Measurements from ENCODE around the gene TMEM234. TPM values are rescaled to one million over a fixed set of nuclear protein-coding genes. Genes with fewer than 3 reads are reported as not detected.

The TMEM234 gene
- total and polyA plus RNA-seq, 2 of the 13 experiments (the other 11 are each of a cell fraction or from before 2014, with no cell fraction given) = 6.1 to 9.0 TPM

GRCh38 chr1:32228771-32229170, 6.6 kb upstream of the TMEM234 start:
- ChIA-PET CTCF (ENCODE audit: low intra/inter-chr PET ratio, low total read pairs) (no interaction called here), POLR2A (interaction anchor here (3.3 kb wide), 1 partner anchor 13 kb away, joined by 12 read pairs; no protein-coding TSS in a partner anchor)
- 94% methylated on average over 3 of the region's 3 CpGs for WGBS (ENCODE audit: low lambda C conversion rate)
- ATAC-seq (no peak), FAIRE-seq (no peak), DNase-seq (ENCODE audit: low spot score) (no peak)
- TF ChIP-seq ZNF451 (CRISPR knock-in tag; IDR thresholded peaks at IDR 0.05) = no peak
- no peak for TF ChIP-seq PAX8 (CRISPR knock-in tag; IDR thresholded peaks at IDR 0.05; ENCODE audit: borderline replicate concordance)
- in situ Hi-C loops (cut with HindIII; ENCODE audit: extremely low pct_ligation_motif_present, low pct_unique_long_range_greater_than_20kb) = no loop called here
- no peak overlapping the region for H3K4me2 ChIP-seq (ENCODE audit: low read depth, low read length)
- no peak overlapping the region for H2AFZ ChIP-seq (ENCODE audit: low read length)
- H3K9me3 ChIP-seq (ENCODE audit: low read length) = no peaks in the 10 kb centered on the region
- no peak overlapping the region for H3K4me3 ChIP-seq (replicated peaks in 1 of 3; ENCODE audit: insufficient read depth in 1 of 3, low read depth in 2 of 3, low read length in 3 of 3)
- H4K20me1 ChIP-seq (ENCODE audit: insufficient read depth, low read length) = no peaks in the 10 kb centered on the region
- intact Hi-C loops (cut with micrococcal nuclease; ENCODE audit: unreplicated experiment) = no loop called here
- H3K36me3 ChIP-seq (replicated peaks in 1 of 2; ENCODE audit: control insufficient read depth in 1 of 2, insufficient read depth in 2 of 2, low read length in 2 of 2) = peaks cover 26 to 51% of the 10 kb centered on the region in 2 experiments
- BruUV-seq (replicated peaks) = no TSS peak
- peaks cover 6% of the 10 kb centered on the region for H3K4me1 ChIP-seq (ENCODE audit: insufficient read depth, low read length)
- no peaks in the 10 kb centered on the region for H3K27me3 ChIP-seq (ENCODE audit: control insufficient read depth in 1 of 2, insufficient read depth in 2 of 2, low read length in 2 of 2)
- no peak overlapping the region for H3K27ac ChIP-seq (ENCODE audit: extremely low read length, insufficient read depth, low read length)
- no peak overlapping the region for H3K9ac ChIP-seq (ENCODE audit: insufficient read depth, low read depth, low read length)
- H3K79me2 ChIP-seq (ENCODE audit: insufficient read depth, low read length) = peaks cover 6% of the 10 kb centered on the region

- peak overlapping the region; percentile 91 for H3K4me2 ChIP-seq (ENCODE audit: low read depth, low read length)
- no peak overlapping the region for H3K4me3 ChIP-seq (replicated peaks in 1 of 3; ENCODE audit: insufficient read depth in 1 of 3, low read depth in 2 of 3, low read length in 3 of 3)
- H3K27me3 ChIP-seq (ENCODE audit: control insufficient read depth in 1 of 2, insufficient read depth in 2 of 2, low read length in 2 of 2) = no peaks in the 10 kb centered on the region; a peak in 2 of 5 replicates
- no peak overlapping the region for H2AFZ ChIP-seq (ENCODE audit: low read length)
- 81% methylated on average over 4 of the region's 4 CpGs for WGBS (ENCODE audit: low lambda C conversion rate)
- BruUV-seq (replicated peaks) = no TSS peak
- intact Hi-C loops (cut with micrococcal nuclease; ENCODE audit: unreplicated experiment) = no loop called here
- DNase-seq (ENCODE audit: low spot score) = no peak
- POLR2A ChIA-PET = interaction anchor here (0.6 kb wide), 1 partner anchor 67 kb away, joined by 3 read pairs; the partner anchor contains the start of gene HDAC1
- H3K9ac ChIP-seq (ENCODE audit: insufficient read depth, low read depth, low read length) = no peak overlapping the region
- no peak for TF ChIP-seq WIZ (CRISPR knock-in tag; IDR thresholded peaks at IDR 0.05)
- TF ChIP-seq TAF1 (CRISPR knock-in tag; IDR thresholded peaks at IDR 0.05) = no peak
- no peak for TF ChIP-seq RAD51 (IDR thresholded peaks at IDR 0.05; ENCODE audit: borderline replicate concordance)
- no peak for TF ChIP-seq ELF3 (CRISPR knock-in tag; IDR thresholded peaks at IDR 0.05)
- no peak for TF ChIP-seq ZNF136 (CRISPR knock-in tag; IDR thresholded peaks at IDR 0.05; ENCODE audit: low read depth)
- no peak for TF ChIP-seq U2AF2 (IDR thresholded peaks at IDR 0.05; ENCODE audit: low read depth, low read length)
- no peak for TF ChIP-seq ZNF577 (CRISPR knock-in tag; IDR thresholded peaks at IDR 0.05; ENCODE audit: borderline replicate concordance, low read depth)
- TF ChIP-seq MED1 (CRISPR knock-in tag; IDR thresholded peaks at IDR 0.05) = no peak
- TF ChIP-seq ZNF564 (CRISPR knock-in tag; IDR thresholded peaks at IDR 0.05) = no peak
- TF ChIP-seq ZNF713 (CRISPR knock-in tag; IDR thresholded peaks at IDR 0.05) = no peak
- no peak for TF ChIP-seq BATF2 (CRISPR knock-in tag; IDR thresholded peaks at IDR 0.05)
- TF ChIP-seq DMTF1 (CRISPR knock-in tag; IDR thresholded peaks at IDR 0.05) = no peak
- no peak for TF ChIP-seq NFYC (CRISPR knock-in tag; IDR thresholded peaks at IDR 0.05)
- no peak for FAIRE-seq
- CTCF ChIA-PET (ENCODE audit: low intra/inter-chr PET ratio, low total read pairs) = no interaction called here
- H3K36me3 ChIP-seq (replicated peaks in 1 of 2; ENCODE audit: control insufficient read depth in 1 of 2, insufficient read depth in 2 of 2, low read length in 2 of 2) = peaks cover 22 to 37% of the 10 kb centered on the region in 2 experiments
- no peak overlapping the region for H3K27ac ChIP-seq (ENCODE audit: extremely low read length, insufficient read depth, low read length)
- in situ Hi-C loops (cut with HindIII; ENCODE audit: extremely low pct_ligation_motif_present, low pct_unique_long_range_greater_than_20kb) = no loop called here
- H4K20me1 ChIP-seq (ENCODE audit: insufficient read depth, low read length) = no peaks in the 10 kb centered on the region; the same call in 1 of the 2 replicates
- peaks cover 29% of the 10 kb centered on the region for H3K4me1 ChIP-seq (ENCODE audit: insufficient read depth, low read length)
- no peak for ATAC-seq
- H3K9me3 ChIP-seq (ENCODE audit: low read length) = no peaks in the 10 kb centered on the region
- peaks cover 27% of the 10 kb centered on the region for H3K79me2 ChIP-seq (ENCODE audit: insufficient read depth, low read length)
Measured at GRCh38 chr1:32224285-32224684, 2.1 kb upstream of the TMEM234 start.
